GM18868 (cell line): ENCODE results near the gene SETD2.

Source experiments
- ATAC-seq: cut with Tn5 transposase; IDR thresholded peaks from one replicate; pipeline ENCODE4 v1.9.1; 2021; ENCODE audit warnings: mild to moderate bottlenecking, moderate library complexity; ENCODE audit not compliant: unreplicated experiment

The SETD2 gene

DNA sequence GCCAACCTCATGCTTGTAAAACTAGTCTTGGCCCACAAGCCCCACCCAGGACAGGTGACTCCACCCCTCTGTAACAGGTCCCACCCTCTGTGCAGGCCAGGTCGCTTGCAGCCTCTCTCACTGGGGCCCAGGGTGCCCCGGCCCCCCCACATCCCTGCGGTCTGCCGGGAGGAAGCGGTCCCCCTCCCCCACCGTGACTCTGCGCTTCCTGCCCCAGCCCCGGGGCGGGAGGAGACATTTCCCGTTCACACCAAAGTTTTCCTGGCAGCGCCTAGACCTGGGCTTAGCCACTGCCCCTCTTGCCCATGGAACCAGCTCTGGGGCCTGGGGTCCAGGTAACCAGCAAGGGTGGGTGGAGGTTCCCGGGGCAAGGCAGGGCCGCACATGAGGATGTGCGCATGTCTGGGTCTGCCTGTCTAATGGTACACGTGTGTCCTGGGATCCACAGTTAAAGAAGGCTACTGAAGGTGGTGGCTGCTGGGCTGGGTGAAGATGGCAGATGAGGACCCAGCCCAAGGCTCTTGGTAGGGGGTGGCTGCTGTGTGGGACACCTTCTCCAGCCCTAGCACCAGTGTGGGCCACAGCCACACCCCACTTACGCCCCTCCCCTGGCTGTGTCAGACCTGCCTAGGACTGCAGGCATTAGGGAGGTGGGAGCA is 176.0 kb downstream of the SETD2 start:
- peak; percentile 74 for ATAC-seq

DNA sequence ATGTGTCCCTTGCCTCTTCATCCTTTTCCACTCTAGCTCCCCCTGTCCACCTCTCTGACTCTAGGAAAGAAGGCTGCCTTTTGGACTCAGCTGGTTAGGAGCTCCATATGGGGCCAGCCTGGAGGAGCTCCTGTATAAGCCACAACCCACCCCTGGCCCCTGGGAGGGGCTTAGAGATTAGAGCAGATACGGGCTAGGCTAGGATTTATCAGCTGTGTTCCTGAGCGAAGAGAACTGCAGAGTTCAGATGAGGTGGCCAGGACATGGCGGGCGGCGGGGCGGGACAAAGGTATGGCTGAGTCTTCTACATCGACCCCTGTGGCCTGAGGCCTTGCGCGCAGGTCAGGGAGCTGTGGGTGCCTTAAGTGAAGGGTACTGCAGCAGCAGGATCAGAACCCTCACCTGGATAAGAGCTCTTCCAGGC is 176.6 kb downstream of the SETD2 start:
- peak; percentile 2 for ATAC-seq

GRCh38 chr3:46986782-46987310 is 177.1 kb downstream of the SETD2 start:
- no peak for ATAC-seq

DNA sequence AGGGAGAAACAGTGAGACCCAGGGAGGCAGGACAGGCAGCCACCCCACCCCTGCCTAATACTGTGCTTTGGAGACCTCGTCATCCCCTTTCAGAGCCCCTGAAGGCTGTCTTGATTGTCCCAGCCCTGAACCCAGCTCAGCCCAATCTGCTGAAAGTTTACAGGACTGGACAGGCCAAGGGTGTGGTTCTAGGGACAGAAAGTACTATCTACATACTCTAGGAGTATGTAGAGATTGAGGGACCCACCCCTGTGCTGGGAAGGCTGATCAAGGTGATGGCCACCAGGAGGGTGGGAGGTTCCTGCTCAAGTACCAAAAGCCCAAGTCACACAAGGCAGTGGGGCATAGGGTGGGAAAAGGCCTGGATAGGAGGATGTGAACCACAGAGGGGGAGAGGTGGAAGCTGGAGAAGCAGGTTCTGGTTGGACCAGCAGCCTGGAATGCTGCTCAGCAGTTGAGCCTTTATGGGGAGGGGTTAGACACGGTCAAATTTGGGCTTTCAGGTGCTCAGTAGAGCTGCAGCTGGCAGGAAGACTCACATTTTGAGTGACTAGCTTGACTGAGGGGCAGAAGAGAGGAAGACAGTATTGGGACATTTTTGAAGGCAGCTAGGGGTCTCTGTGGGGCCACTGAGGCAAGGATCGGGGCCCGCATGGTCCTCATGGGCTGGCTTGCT is 177.7 kb downstream of the SETD2 start:
- ATAC-seq, result no peak

GRCh38 chr3:46985588-46985987 is 178.3 kb downstream of the SETD2 start:
- no peak for ATAC-seq

GRCh38 chr3:46984591-46985459 is 179.1 kb downstream of the SETD2 start:
- no peak for ATAC-seq

GRCh38 chr3:46982546-46982945 is 181.4 kb downstream of the SETD2 start:
- no peak for ATAC-seq

- no peak for ATAC-seq
Observed at GRCh38 chr3:46981932-46982471, 181.9 kb downstream of the SETD2 start.

DNA sequence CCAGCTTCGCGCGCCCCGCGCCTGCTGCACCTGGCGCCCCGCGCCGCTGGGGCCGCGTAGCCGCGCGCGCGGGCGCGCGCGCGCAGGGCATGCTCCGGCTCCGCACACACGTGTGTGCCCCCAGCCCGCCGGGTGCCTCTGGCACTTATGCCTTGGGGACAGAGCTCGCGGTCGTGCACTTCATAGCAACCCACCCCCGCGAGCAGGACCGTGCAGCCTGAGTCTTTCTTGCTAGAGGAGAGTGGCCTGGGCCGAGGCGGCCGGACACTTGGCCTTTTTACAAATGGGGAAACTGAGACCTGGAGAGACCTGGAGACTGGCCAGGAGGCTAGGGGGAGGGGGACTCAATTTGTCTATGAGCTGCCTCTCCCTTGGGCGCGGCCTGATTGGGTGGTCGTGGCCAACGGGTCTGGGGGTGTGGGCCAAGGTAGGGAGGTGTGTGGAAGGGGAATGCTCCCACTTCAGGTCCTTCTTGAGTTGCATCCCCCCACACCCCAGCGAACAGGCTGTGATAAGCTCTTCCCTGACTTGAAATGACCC is 183.9 kb downstream of the SETD2 start:
- peak; percentile 12 for ATAC-seq

DNA sequence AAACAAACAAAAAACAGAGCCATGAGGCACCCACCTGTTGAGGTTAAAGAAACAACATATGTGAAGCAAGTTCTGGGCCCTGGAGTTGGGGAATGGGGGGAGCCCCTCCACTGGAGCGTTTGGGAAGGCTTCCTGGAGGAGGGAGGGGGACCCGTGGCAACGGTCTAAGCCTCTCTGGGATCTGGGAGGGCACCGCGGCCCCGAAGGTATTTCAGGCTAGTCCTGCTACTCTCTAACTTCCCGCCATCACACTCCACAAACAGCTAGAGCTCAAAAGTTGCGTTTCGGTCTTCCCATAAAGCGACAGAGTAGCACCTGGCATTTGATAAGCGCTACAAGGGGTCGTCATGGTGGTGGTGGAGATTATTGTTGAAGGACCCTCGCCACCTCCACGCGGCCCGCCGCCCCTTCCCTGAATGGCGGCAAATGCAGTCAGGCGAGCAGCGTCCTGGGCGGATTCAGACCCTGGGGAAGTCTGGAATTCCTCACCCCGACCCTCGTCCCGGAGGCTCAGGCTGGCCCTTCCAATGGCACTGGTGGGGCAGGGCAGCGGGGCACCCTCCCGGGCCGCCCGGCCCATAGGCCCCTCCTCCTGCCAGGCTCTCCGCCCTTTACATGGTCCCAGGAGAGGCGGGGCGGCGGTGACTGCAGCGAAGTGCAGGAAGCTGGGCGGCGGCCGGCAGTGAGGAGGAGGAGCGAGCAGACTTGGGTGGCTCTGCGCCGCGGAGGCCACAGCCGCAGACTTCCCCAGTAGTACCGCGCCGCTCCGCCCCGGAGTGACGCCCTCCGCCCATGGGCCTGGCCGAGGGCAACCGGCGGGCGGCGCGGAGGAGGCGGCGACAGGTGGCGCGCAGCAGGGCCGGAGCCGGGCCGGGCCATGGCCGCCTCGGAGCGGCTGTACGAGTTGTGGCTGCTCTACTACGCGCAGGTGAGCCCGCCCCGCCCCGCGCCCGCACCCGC is 184.6 kb downstream of the SETD2 start, which contains the start of gene NBEAL2:
Gene NBEAL2, plus strand, starts transcription at position 682 of the 960 bp plus-strand sequence. Its CDS starts 196 bp downstream, at position 878.
- peak; percentile 78 for ATAC-seq

DNA sequence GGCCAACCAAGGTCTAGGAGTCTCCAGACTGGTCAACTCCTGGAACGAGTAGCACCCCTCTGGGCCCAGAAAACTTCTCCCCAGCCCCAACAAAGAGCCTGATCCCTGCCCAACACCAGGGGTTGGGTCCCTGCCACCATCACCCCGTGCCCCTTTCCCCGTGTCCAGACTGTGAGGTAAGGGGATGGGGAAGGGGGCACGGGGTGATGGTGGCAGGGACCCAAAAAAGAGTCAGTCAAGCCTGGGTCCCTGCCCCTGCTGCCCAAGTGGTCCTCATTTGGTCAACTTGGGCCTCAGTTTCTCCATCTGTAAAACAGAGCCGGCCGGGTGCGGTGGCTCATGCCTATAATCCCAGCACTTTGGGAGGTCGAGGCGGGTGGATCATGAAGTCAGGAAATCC is 185.5 kb downstream of the SETD2 start:
- no peak for ATAC-seq

DNA sequence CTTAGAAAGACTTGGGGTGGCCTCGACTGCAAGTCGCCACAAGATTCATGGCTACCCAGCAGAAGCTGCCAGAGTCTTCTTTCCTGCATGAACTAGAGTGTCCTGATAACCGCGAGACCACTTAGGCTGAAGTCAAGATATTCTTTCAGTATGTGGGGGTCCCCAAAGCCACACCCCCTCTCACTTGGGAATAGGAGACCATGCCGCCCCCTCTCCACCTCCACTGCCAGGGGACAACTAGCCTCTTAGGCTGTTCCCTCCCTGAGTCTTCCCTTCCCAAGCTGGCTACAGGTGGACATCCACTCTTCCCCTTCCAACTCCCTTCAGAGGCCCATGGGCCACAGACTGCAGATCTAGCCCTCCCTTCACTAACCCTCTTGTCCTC is 186.1 kb downstream of the SETD2 start:
- ATAC-seq, result no peak

GRCh38 chr3:46976326-46977190 is 187.4 kb downstream of the SETD2 start, which contains the start of gene CCDC12:
Gene CCDC12, minus strand, starts transcription at chr3:46976745. Its CDS starts 13 bp downstream, at chr3:46976732.
- peak; percentile 67 for ATAC-seq

DNA sequence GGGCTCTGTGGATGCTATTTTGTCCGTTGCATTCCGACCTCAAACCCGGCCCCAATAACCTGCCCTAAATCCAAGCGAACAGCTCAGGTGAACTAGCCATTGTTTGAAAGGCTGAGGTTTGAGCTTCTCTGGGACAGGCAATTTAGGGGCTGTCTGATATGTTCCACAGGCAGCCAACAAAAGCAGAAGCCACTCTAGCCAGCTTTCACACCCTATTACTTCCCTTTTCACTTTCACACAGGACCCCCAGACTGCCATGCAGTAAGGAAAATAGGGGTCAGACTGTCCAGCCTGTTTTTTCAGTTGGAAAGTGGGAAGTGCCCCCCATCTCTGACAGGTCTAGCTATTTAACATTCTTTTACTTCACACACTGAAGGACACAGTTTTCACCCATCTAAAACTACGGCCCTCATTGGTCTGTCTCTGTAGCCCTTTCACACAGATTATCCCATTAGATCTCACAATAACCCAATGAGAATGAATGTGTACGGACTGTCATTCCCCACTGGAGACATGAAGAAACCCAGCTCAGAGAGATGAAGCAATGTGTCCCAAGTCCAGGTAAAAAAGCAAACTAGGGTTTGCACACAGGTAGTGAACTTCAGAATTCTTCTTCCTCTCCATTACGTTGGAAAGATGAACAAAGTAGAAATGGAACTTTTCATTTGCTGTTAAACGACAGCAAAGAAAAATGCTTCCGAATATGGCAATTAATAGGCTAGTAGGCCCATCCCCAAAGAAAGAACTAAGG is 189.3 kb downstream of the SETD2 start:
- ATAC-seq, result no peak

GRCh38 chr3:46972396-46972795 is 191.5 kb downstream of the SETD2 start:
- no peak for ATAC-seq

- no peak for ATAC-seq
Observed at GRCh38 chr3:46971742-46972141, 192.2 kb downstream of the SETD2 start.

GRCh38 chr3:46971151-46971550 is 192.8 kb downstream of the SETD2 start:
- ATAC-seq, result no peak
